ENCODE results near the gene DSCAM. TPM values are rescaled to one million over a fixed set of nuclear protein-coding genes. Genes with fewer than 3 reads are reported as not detected.

The DSCAM gene
- total RNA-seq, 1 donor from 2014 or later, result not detected

- Mint-ChIP-seq H3K4me1 (peaks cover 3% of the 10 kb centered on the region), H3K27me3 (ENCODE audit: insufficient read depth, low read depth) (no peaks in the 10 kb centered on the region), H3K9me3 (peaks cover 6% of the 10 kb centered on the region), H3K27ac (no peak overlapping the region), H3K4me3 (no peak overlapping the region), H3K36me3 (no peaks in the 10 kb centered on the region)
- no peak for DNase-seq (ENCODE audit: low spot score)
- no peaks in the 10 kb centered on the region for H3K36me3 ChIP-seq
- H3K27me3 ChIP-seq, result no peaks in the 10 kb centered on the region
- H3K4me1 ChIP-seq, result no peaks in the 10 kb centered on the region
- H3K79me2 ChIP-seq (ENCODE audit: low read depth), result no peaks in the 10 kb centered on the region
- H2AFZ ChIP-seq (replicated peaks), result no peak overlapping the region
- H3K4me2 ChIP-seq, result no peak overlapping the region
- H3K9ac ChIP-seq, result no peak overlapping the region
- H3K27ac ChIP-seq, result no peak overlapping the region
- H3K4me3 ChIP-seq, result no peak overlapping the region
- H3F3A ChIP-seq (ENCODE audit: low read depth), result no peaks in the 10 kb centered on the region
- H3K9me3 ChIP-seq (ENCODE audit: low read depth), result no peaks in the 10 kb centered on the region
- H4K20me1 ChIP-seq (ENCODE audit: low read depth), result no peaks in the 10 kb centered on the region
- TF ChIP-seq CTCF (IDR thresholded peaks at IDR 0.05) (no peak), EZH2phosphoT487 (IDR thresholded peaks at IDR 0.05) (no peak), EZH2 (IDR thresholded peaks at IDR 0.05) (no peak)
Measured at GRCh38 chr21:40115775-40116174, 731.2 kb downstream of the DSCAM start.

- Mint-ChIP-seq H3K27me3 (ENCODE audit: insufficient read depth, low read depth) (no peaks in the 10 kb centered on the region), H3K27ac (no peak overlapping the region), H3K9me3 (peaks cover 15% of the 10 kb centered on the region), H3K4me3 (no peak overlapping the region), H3K36me3 (no peaks in the 10 kb centered on the region), H3K4me1 (no peaks in the 10 kb centered on the region)
- H3K9me3 ChIP-seq (ENCODE audit: low read depth), result no peaks in the 10 kb centered on the region
- no peak for TF ChIP-seq CTCF (IDR thresholded peaks at IDR 0.05)
- no peak for TF ChIP-seq EZH2phosphoT487 (IDR thresholded peaks at IDR 0.05)
- no peak for TF ChIP-seq EZH2 (IDR thresholded peaks at IDR 0.05)
- no peaks in the 10 kb centered on the region for H3K27me3 ChIP-seq
- no peak overlapping the region for H3K4me2 ChIP-seq
- no peaks in the 10 kb centered on the region for H3K79me2 ChIP-seq (ENCODE audit: low read depth)
- H3K36me3 ChIP-seq, result no peaks in the 10 kb centered on the region
- no peak overlapping the region for H2AFZ ChIP-seq (replicated peaks)
- no peak for DNase-seq (ENCODE audit: low spot score)
- no peaks in the 10 kb centered on the region for H4K20me1 ChIP-seq (ENCODE audit: low read depth)
- no peaks in the 10 kb centered on the region for H3F3A ChIP-seq (ENCODE audit: low read depth)
- H3K4me1 ChIP-seq, result peaks cover 5% of the 10 kb centered on the region
- H3K4me3 ChIP-seq, result no peak overlapping the region
- no peak overlapping the region for H3K9ac ChIP-seq
- H3K27ac ChIP-seq, result no peak overlapping the region
Measured at GRCh38 chr21:40102682-40103081, 744.3 kb downstream of the DSCAM start.

- no peak overlapping the region for H3K9ac ChIP-seq
- H3K9me3 ChIP-seq (ENCODE audit: low read depth), result no peaks in the 10 kb centered on the region
- no peak for DNase-seq (ENCODE audit: low spot score)
- no peaks in the 10 kb centered on the region for H3F3A ChIP-seq (ENCODE audit: low read depth)
- Mint-ChIP-seq H3K4me1 (no peaks in the 10 kb centered on the region), H3K9me3 (peaks cover 8% of the 10 kb centered on the region), H3K27me3 (ENCODE audit: insufficient read depth, low read depth) (no peaks in the 10 kb centered on the region), H3K27ac (no peak overlapping the region), H3K4me3 (no peak overlapping the region), H3K36me3 (no peaks in the 10 kb centered on the region)
- H3K4me3 ChIP-seq, result no peak overlapping the region
- no peak overlapping the region for H2AFZ ChIP-seq (replicated peaks)
- H3K36me3 ChIP-seq, result no peaks in the 10 kb centered on the region
- H3K4me1 ChIP-seq, result peaks cover 5% of the 10 kb centered on the region
- H3K79me2 ChIP-seq (ENCODE audit: low read depth), result no peaks in the 10 kb centered on the region
- no peak overlapping the region for H3K4me2 ChIP-seq
- TF ChIP-seq EZH2phosphoT487 (IDR thresholded peaks at IDR 0.05) (no peak), EZH2 (IDR thresholded peaks at IDR 0.05) (no peak), CTCF (IDR thresholded peaks at IDR 0.05) (no peak)
- H3K27ac ChIP-seq, result no peak overlapping the region
- no peaks in the 10 kb centered on the region for H4K20me1 ChIP-seq (ENCODE audit: low read depth)
- H3K27me3 ChIP-seq, result no peaks in the 10 kb centered on the region
Measured at GRCh38 chr21:40099809-40100208, 747.1 kb downstream of the DSCAM start.
